Suppressor macrophage treated with lipopolysaccharide for 1 hour (primary cell): ENCODE results near the gene ROMO1.

Experiments
- DNase-seq, 3 donors: peaks; one replicate each; pipeline ENCODE4 v3.0.0-alpha.2; 2020 to 2022

The ROMO1 gene

DNA sequence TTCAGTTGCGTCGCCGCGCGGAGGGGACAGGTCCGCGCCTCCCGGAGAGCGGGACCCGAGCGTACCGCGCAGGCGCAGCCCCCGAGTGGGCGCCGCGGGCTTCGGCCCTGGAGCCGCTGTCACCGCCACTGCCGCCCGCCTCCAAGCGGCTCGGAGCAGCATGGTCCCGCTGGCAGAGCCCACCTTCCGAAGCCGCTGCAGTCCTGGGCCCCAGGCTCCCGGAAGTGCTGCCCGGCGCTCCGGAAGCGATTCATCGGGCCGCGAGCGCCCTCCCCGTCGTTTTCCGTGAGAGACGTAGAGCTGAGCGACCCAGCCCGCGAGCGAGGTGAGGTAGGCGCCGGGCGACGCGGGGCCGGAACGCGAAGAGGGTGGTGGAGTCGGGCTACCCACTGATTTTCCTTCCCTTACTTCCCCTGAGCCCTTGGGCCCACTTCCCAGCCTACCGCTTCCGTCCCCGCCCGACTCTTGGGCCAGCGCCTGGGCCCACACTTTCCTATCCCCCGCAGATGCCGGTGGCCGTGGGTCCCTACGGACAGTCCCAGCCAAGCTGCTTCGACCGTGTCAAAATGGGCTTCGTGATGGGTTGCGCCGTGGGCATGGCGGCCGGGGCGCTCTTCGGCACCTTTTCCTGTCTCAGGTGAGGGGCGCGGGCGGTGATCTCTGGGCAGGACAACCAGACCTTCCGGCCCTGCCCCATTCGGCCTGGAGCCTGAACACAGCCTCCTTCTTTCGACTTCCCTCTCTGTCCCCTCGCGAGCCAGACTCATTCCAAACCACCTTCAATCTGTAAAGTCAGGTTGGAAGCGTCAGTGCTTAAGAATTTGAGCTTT lies at the start of gene ROMO1, which contains the start of gene NFS1:
ROMO1 (plus strand) TSS at position 279 of the 830 bp plus-strand sequence; CDS start at position 507, 228 bp downstream.
NFS1 (minus strand) TSS at position 226 of the 830 bp plus-strand sequence; CDS start at position 162, 64 bp downstream.
- peak; percentile 88 to 93 (median 91) for DNase-seq

- DNase-seq = no peak
Measured at GRCh38 chr20:35650632-35651031, 48.6 kb upstream of the ROMO1 start.

DNA sequence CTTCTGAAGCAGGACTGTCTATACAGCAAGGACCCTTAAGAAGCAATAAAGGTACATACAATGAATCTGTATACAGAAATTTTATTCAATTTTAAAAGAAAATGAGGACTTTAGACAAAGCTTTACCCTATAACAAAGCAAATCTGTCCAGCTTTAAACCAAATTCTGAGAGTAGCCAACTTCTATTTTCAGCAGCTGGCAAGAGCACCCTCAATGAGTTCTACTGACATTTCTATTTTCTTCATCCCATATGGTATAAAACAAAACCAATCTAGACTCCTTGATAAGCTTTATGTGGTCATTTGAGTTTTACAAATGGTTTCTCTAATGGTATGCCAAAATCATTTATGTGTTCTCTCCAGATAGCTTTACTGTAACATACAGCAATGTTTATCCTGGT lies 47.2 kb upstream of the ROMO1 start:
- no peak for DNase-seq

DNA sequence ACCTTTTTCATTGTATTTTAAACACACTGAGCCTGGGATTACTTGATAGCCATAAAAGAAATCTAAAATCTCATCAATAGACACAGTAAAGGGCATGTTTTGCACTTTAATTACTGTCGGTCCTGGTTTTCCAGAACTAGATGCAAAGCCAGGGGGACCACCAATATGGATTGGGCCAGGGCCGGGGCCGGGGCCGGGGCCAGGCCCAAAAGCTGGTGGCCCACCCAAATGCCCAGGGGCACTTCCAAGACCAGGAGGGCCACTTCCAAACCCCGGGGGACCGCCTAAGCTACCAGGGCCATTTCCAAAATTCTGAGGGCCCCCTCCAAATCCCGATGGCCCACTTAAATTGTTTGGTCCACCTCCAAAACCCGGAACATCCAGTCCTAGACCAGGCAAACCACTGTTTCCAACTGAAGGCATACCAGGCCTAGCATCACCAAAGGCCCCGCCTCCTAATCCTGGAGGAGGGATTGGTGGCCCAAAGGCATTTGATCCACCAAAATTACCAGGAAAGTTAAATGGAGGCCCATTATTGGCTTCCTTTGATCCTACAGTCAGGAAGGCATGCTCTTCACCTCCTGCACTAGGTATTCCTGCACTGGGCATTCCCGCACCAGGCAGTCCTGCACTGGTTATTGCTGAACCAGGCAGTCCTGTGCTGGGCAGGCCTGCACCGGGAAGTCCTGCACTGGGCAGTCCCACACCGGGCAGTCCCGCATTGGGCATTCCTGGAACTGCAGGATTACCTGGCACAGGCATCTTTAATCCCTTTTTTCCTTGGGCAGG lies 46.4 kb upstream of the ROMO1 start:
- DNase-seq = no peak

GRCh38 chr20:35653430-35653734 lies 45.8 kb upstream of the ROMO1 start:
- DNase-seq = no peak

DNA sequence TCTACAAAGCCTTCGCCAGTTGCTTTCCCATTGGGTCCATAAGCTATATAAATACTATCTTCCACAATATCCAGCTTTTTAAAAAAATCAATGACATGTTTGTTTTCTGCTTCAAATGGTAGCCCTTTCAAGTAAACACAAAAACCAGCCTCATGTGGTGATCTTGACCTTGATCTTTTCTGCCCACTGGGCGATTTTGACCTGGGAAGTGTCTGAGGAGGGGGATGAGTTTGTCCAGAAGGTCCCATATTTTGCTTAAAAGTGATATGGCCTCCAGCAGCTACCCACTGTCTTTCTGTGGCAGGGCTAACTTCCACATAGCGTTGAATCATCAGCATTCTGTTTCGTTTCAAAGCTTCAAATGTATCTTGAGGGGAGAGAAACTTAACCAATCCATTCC lies 45.3 kb upstream of the ROMO1 start:
- no peak for DNase-seq

- DNase-seq = no peak
Measured at GRCh38 chr20:35654415-35654814, 44.8 kb upstream of the ROMO1 start.

- DNase-seq = no peak
Measured at GRCh38 chr20:35657271-35657670, 41.9 kb upstream of the ROMO1 start.

DNA sequence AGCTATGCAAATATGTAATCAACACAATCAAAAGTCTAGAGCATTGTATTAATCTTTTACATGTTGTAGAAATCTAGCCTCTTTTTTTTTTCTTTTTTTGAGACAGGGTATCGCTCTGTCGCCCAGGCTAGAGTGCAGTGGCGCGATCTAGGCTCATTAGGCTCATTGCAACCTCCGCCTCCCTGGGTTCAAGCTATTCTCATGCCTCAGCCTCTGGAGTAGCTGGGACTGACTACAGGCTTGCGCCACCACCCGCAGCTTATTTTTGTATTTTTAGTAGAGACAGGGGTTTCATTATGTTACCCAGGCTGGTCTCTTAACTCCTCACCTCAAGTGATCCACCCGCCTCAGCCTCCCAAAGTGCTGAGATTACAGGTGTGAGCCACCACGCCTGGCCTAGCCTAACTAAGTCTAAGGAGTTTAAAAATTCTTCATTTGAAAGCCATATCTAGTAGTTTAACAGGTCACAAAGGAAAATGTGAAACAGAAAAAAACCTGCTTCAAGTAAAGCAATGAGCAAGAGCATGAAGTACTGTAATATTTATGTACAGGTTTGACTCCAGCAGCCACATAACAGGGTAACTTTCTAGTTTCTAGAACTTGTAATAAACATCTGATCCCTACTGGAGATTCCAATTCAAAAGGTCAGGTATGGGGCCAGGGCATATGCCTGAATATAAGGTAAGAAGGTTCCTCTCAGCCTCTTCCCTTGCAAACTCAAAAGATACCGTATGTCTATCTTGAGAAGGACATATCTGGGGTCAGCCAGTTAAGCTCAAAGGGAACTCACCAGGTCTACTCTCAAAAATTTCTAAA lies 38.9 kb upstream of the ROMO1 start:
- DNase-seq = no peak

DNA sequence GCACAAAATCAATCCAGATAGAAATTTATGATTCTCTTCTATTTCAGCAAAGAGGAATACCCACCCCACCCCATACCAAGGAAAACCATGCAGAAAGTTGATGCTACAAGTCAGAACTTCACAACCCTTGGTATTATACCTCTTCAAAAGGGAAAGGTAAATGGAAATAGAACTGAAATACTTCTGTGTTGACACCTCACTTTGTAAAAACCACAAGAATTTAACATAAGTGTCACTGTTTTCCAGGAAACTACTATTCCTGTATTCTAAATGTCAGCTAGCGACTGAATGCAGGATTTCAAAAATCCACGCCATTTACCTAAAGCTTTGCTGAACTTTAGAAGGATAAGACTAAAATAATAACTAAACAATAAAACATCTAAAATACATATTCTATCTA lies 38.2 kb upstream of the ROMO1 start:
- DNase-seq = no peak

DNA sequence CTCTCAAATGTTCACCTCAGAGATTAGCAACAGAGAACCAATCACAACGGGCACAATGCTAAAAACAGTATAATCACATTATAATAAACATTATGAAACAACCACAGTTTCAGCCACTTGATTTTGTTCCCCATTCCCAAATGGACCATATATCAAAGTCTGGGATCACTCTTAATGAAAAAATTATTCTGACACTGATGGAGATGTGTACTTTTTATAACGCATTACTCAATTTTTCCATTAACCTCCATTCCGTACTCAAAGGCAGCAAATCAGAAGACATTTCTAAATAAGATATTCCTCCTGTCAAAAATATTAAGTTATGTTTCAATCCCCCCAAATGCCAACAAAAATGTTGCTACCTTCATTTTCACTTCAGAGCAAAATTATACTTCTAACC lies 37.3 kb upstream of the ROMO1 start:
- no peak for DNase-seq

- no peak for DNase-seq
Measured at GRCh38 chr20:35662551-35662950, 36.7 kb upstream of the ROMO1 start.

GRCh38 chr20:35663516-35664465 lies 35.4 kb upstream of the ROMO1 start:
- DNase-seq = peak; percentile 51 to 64 (median 53)

GRCh38 chr20:35664466-35665206 lies 34.6 kb upstream of the ROMO1 start, which contains the start of the genes CPNE1 and RBM12:
TSS of gene CPNE1 (minus strand) at chr20:35664900. CDS start at chr20:35632923, 31,977 bp downstream.
TSS of gene RBM12 (minus strand) at chr20:35664900. CDS start at chr20:35655322, 9,578 bp downstream.
- DNase-seq = peak; percentile 94 to 97 (median 96)

DNA sequence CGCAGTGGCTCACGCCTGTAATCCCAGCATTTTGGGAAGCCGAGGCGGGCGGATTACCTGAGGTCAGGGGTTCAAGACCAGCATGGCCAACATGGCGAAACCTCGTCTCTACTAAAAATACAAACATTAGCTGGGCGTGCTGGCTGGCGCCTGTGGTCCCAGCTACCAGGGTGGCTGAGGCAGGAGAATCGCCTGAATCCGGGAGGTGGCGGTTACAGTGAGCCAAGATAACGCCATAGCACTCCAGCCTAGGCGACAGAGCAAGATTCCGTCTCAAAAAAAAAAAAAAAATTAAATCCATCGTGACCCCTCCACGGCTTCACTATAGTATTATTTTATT lies 33.3 kb upstream of the ROMO1 start:
- no peak for DNase-seq

DNA sequence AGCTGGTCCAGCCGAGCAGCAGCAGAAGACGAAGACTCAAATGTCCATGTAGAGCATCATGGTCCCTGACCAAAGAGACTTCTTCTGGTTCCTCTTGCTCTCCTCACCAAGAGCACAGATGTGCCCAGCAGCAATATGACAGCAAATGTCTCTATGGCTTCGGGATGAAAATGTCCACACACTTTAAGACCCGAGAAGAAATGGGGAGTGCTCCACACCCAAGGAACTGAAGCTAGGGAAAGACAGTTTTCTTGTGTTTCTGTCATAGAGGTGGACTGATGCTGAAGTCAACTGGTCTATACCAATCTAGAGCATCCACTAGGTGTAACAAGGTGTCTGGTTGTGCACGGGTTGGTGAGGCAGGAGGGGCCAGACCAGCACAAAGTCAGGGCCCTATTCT lies 30.0 kb upstream of the ROMO1 start:
- no peak for DNase-seq

DNA sequence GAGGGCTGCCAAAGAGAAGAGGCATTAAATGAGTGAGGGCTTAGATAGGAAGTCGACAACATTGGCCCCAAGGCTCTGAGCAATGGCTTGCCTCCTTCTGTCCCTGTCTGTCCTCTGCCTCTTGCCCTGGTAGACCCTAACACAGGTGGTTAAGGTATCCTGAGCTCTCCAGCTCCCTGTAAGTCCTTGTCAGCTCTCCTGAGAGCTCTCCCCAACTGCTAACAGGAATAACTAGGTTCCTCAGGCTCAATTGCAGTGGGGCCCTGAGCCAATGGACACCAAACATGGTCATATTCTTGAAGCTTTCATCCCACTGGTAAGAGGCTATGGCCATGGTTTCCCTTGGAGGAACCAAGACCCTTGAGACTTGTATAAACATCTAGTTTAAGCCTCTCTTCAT lies 29.5 kb upstream of the ROMO1 start:
- no peak for DNase-seq

GRCh38 chr20:35673884-35674283 lies 25.3 kb upstream of the ROMO1 start:
- DNase-seq = no peak

- no peak for DNase-seq
Measured at GRCh38 chr20:35674921-35675320, 24.3 kb upstream of the ROMO1 start.

- peak; percentile 45 to 63 (median 61) for DNase-seq
Measured at GRCh38 chr20:35680452-35681183, 18.6 kb upstream of the ROMO1 start.
